HG03354 (cell line): ENCODE results near the gene SEMA3D.

Experiments used
- ATAC-seq: cut with Tn5 transposase; IDR thresholded peaks from one replicate; pipeline ENCODE4 v1.9.1; 2021; ENCODE audit warnings: mild to moderate bottlenecking; ENCODE audit not compliant: unreplicated experiment, poor library complexity, severe bottlenecking

Gene SEMA3D

DNA sequence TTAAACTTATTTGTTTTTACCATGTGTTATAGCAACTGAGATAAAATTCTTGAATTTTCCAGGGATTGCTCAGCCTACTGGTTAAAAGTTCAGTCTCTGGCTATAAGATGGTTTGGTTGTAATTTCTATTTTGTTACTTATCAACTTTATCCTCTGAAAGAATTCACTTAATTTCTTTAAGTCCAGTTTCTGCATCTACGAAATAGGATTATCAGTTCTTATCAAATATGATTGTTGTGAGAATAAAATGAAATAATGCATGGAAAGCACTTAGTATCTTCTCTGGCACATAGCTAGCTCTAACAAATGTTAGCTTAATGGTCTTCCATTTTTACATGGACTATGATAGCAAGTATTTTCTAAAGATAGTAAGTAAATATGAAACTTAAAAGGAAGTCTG, 53.3 kb downstream of the SEMA3D start:
- no peak for ATAC-seq

DNA sequence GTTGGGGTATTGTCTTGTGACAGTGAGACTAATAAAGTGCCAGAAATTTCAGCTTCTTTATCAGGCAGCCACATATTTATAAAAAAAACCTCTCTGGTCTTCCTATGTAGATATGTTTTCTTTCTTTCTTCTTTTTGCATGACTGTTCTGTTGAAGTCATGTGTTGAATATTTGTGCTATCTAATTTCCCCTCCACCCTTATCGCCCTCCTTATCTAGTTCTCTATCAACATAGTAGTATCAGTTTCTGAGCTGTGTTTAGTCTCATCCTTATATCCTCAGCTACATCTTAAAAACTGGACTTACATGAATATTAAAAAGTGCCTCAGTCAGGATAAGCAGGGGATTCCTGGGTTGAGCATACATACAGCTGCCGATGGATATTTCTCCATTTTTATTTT, 53.9 kb downstream of the SEMA3D start:
- no peak for ATAC-seq

DNA sequence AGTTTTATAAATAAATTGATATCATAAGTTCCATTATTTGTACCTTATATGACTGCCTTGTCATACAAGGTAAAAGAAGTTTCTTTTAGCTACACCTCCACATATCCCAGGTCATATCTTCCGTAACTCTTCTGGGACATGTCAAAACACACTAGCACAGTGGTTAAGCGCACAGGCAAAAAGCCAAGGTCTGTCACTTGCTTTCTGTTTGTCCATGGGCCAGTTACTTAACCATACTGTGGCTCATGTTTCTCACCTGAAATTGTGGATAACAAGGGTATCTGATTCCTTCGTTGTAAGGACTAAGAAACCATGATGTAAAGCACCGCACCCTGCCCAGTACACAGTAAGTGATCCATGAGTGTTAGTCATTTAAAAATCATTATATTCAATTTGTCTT, 56.2 kb downstream of the SEMA3D start:
- no peak for ATAC-seq

DNA sequence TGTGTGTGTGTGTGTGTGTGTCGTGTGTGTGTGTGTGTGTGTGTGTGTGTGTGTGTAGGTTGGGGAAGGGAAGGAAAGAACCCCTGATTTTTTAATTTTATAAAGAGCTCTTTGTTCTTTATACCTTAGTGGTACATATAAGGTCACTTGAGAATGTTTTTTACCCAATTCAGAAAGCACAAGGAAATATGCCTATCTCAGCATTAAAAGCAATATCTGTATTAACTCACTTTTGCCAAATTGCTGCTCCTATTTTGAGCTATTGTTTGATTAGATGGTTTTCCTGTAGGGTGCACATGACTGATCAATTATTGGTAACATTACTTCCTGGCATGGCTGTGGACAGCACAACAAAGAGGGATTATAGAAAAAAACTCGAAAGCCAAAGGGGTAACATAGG, 60.5 kb downstream of the SEMA3D start:
- ATAC-seq = no peak

DNA sequence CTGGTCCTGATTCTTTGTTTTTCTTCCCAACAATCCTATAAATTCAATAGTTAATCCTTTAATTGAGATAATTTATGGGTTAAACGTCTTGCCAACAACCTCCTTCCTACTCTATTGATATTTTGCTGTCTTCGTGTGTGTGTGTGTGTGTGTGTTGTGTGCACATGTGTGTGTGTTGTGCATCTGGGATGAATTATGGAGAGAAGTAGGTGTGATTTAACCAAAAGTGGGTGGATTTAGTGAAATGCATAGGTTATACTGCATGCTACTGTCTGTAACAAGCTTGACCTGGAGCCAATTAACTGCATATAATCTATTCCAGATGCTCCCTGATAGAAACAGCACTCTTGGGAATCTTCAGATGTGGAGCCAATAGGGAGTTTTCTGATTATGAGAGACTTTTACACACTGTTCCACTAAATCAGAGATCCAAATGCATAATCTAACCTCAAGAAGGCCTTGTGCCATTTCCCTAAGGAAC, 61.2 kb downstream of the SEMA3D start:
- ATAC-seq = no peak

DNA sequence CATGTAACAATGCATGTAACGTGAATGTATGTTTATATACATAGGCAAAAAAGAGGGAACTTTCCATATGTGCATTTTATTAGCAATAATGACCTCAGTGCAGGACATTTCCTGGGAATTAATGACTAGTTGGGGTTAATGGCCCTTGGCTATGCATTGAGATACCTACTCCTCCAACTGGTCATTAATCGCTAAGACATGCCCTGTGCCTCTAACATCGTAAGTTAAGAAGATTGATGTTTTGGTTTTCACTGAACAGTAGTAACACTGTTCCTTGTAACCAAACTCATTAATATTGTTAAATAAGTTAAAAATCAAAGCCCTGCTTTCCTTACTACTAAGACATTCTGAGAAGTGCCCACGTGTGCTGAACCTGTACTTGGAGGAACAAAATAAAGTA, 61.7 kb downstream of the SEMA3D start:
- ATAC-seq = no peak

DNA sequence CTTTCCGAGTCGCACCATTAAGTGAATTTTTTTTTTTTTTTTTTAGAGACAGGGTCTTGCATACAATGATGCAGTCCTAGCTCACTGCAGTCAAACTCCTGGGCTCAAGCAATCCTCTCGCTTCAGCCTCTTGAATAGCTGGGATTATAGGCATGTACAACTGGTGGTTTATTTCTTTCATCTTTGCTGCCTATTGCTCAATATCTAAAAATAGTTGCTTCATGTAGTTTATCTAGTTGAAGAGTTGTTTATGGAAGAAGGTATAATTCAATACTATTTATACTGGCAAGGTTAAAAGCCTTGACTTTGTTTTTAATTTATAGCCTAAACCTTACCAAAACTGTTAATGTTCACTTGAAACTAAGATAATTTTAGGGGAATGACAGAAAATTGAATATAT, 66.9 kb downstream of the SEMA3D start:
- no peak for ATAC-seq

DNA sequence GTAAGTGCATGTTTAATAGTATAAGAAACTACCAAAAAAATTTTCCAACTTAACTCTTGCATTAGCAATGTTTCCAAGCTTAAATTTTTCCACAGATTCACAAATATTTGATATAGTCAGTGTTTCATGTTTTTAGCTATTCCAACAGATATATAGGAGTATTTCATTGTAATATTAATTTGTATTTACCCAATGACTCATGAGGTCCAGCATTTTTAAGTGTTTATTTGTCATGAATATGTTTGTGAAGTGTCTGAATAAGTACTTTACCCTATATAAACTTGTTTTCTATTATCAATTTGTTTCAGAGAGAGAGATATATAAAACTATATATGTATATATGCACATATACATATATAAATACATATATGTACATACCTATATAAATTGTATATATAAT, 71.0 kb downstream of the SEMA3D start:
- no peak for ATAC-seq

DNA sequence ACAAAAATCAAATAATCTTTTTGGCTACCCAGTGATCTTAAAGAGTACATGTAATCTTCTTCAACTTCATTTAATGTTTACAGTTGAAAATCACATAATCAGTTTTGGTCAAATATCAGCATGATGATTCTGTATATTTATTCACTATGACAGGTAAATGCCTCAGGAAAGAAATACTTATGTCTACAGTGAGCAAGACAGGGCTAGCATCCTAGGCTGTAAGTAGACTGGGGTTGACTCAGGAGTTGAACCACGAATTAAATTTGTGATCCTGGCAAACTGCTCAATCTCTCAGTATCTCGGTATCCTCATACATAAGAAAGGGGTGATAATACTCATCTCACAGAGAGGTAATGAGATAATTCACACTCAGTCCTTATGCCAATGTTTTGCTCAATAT, 71.8 kb downstream of the SEMA3D start:
- ATAC-seq = no peak

DNA sequence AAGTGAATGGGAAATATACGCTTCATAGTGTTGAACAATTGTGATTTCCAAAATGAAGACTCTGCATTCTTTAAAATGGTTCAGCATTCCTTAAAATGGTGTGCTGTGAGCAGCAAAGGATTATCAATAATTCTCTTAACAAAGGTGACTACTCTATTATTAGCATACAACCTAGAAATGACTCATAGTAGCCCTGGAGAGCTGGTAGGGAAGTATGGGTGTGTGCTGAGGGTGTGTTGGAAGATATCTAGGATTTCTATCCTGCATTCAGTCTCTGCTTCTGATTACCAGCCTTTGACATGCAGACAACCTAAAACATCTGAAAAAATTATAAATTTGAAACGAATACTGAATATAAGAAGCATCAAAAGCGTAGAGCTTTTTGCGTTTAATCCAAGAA, 72.5 kb downstream of the SEMA3D start:
- ATAC-seq = no peak

DNA sequence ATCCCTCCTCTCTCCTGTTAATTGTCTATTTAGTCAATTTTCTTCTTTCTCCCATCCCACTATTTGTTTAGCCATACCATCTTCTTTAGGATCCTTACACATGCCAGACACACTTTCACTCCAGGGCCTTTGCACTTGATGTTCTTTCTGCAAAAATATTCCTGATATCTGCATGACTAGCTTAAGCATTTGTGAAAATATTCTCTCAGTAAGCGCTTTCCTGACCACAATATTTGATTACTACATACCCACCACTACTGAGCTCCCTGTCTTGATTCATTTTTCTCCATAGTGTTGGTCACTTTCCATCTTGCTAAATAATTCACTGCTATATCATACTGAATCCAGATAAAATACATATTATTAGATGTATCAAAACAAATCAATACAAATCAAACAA, 75.1 kb downstream of the SEMA3D start:
- no peak for ATAC-seq

DNA sequence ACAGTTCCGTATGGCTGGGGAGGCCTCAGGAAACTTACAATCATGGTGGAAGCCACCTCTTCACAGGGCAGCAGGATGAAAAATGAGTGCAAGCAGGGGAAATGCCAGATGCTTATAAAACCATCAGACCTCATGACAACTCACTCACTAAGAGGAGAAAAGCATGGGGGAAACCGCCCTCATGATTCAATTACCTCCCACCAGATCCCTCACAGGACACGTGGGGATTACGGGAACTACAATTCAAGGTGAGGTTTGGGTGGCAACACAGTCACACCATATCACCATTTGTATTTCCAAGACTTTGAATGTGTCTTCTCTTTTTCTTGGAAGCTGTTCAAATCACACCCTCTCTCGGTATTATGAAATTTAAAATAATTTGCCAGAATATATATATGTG, 80.1 kb downstream of the SEMA3D start:
- ATAC-seq = no peak

DNA sequence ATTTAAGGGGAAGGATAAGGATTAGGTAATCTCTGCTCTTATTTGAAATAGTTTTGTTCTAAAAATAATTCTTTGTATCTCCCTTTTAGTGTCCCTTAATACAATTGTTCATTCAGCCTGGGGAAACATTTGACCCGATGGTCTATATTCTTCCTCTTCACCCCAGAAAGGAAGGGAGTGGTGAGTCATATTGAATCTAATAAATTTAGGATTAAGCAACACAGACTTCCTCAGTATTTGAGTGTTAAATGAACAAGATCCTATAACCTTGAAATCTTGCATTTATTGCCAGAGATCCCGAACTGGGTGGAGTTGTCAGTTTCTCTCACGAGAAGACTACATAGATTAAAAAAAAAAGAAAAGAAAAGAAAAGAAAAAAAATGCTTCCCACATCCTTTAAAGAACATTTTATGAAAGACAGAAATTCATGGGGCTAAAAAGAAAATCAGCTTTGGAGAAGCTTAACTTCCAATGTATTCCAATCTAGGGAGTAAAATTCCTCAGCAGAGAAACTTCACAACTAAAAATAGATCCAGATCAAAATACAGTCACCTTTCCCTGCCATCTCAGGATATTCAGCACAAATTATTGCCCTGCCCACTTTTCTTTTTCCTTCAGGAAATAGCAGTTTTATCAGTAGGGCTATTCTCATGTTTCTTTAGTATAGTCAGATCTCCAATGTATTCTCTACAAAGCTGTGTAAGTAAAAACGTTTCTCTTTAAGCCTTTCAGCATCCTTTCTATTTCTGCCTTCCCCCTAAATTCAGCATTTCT, 82.2 kb downstream of the SEMA3D start:
- no peak for ATAC-seq

DNA sequence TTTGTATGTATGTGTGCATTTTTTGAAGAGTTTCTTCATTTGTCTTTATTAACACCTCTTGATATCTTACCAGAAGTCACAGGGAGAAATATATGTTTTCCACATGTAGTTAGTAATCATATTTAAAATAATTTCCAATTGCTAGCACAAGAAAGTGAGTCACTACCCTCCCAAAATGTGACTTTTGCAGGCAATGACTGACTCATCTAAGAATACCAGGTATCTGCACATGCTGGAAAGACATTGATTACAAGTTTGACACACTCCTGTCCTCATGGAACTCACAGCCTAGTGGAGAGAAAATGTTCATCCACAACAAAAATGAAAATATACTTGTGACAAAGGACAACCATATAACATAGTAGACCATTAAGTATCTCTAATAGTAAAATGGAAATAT, 82.9 kb downstream of the SEMA3D start:
- ATAC-seq = no peak

DNA sequence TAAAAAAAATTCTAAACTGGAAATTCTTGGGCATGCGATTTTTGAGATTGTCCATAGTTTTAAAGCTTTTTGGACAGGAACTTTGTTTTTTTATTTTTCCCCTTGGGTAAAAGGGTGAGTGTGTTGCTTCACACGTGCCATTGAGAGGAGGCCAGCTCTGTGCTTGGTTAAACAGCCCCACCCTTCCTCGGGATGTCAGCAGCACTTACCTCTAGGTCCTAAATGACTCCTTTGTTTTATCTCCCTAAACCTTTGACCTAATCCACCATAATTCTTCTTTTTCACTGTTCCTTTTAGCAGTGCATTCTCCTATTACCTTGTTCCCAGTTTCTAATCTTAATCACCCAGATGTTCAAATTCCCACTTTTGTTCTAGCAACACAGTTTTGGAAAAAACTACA, 83.5 kb downstream of the SEMA3D start:
- no peak for ATAC-seq

DNA sequence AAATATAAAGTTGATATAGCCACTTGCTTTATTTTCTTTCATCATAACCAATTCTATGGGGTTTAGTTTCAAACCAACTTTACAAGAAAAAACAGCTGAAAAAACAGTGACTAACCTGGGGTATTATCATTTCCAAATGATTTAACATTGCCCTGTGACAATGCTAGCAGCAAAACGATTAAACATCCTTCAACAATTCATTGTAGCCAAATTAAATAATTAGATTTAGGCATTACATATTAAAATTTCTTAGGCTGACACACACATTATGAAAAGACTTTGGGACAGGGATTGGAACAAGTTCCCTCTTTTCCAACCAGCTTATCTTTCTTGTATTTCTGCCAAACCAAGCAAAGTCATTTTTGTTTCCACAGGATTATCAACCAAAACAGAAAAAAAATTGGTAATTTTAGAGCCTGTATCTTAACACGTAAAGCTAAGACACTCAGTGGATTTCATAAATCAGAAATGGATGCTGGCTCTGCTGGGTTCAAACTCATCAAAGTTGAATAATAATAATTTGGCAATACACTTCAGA, 84.0 kb downstream of the SEMA3D start:
- ATAC-seq = no peak

DNA sequence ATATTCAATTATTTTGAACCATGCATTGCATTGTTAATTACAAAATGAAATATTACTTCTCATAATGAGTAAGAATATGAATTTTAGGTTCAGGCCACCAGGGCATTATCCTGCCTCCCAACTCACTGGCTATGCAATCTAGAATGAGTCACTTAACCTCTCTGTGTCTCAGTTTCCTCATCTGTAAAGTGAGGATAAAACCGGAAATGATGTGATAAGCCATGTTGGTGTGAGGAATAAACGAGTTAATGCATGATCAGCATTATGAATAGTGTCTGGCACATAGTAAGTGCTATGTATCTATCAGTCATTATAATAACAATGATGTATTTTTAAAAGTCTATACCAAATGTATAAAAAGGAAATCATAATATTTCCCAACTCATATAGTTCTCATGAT, 85.5 kb downstream of the SEMA3D start:
- ATAC-seq = no peak

DNA sequence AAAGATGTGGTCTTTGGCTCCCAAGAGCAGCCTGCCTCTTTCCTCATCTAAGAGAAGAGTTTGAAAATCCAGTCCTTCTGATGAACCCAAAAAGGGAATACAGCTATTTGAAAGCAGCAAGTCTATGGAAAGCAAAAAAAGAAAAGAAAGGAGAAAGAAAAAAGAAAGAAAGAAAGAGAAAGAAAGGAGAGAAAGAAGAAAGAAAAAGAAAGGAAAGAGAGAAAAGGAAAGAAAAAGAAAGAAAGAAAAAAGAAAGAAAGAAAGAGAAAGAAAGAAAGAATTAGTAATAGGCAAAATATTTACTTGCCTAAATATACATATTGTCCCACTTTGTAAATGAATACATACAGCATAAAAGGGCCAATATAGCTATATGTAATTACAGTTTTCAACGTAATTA, 89.0 kb downstream of the SEMA3D start:
- no peak for ATAC-seq

DNA sequence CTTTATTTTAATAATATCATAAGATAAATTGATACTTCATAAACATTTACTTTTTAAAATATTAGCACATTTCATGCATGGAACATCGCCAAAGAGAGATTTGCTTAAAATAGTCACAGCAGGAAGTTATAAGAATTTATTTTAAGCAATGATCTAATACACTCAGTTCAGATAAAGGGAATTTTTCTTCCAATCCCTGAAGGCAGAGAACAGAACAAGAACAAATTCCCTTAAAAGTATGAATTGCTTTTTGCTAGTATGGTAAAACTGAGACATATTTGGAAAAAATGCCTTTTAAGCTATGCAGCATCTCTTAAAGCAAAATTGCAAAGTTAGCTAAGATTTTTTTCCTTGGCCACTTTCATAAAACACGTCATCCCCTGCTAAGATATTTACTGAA, 91.0 kb downstream of the SEMA3D start:
- ATAC-seq = no peak

DNA sequence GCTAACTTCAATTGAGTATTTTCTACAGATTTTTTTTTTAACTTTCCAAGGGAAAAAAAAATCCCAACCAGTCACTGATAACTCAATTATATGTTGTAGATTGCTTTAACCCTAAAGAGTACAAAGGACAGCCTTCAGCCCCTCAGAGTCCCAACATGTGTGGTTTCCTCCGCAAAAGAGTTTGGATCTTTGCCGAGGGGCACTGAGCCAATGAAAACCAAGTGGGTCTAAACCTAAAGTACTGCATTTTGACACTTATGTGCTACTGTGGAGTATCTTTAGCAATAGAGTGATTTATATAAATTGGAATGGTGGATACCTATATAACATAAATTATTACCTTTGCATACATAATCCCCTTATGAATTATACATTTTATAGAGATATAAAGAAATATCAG, 91.5 kb downstream of the SEMA3D start:
- no peak for ATAC-seq

DNA sequence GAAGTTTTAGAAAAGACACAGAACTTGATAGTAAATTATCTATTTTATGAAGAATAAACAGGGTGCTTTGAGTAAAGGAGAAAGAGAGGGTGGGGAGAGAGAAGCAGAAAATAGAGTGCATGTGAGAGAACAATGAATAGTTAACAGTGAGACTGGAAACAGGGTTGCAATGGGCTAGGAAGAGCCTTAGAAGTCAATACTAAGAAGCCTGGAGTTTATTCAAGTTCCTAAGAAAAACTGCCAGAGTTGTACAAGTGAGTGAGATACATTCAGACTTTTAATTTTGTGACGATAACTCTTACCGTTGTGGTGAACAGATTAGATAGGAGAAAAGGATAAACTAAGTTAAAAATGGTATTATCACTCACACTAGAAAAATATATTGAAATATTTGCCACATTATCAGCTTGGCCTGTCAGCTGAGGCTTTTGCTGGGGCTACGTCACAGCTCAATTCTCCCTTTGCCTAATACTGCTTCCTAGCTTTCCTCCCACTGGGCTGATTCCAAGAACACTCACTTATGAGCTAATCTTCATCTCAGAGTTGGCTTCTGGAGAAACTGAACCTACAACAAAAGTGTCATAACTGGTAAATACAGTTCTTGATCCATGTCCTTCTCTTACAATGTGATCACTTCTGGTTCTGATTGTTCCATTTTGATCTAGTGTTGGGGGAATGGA, 92.7 kb downstream of the SEMA3D start:
- ATAC-seq = no peak
